Esophagus (tissue), 2 donors: ENCODE data around the gene ST6GALNAC4. TPM values are rescaled to one million over a fixed set of nuclear protein-coding genes. Genes with fewer than 3 reads are reported as not detected.

Source experiments
- H3K27ac ChIP-seq, 2 donors: one replicate each; pipeline ENCODE4 v1.5.1; 2013; ENCODE audit warnings: low read depth in 2 of 2, mild to moderate bottlenecking in 2 of 2, inconsistent platforms in 1 of 2, low read length in 1 of 2, moderate library complexity in 1 of 2
- H3K27me3 ChIP-seq, 2 donors: one replicate each; pipeline ENCODE4 v1.6.1; 2013; ENCODE audit warnings: low read length in 2 of 2, control low read depth in 1 of 2, mild to moderate bottlenecking in 1 of 2; ENCODE audit not compliant: insufficient read depth in 2 of 2, control insufficient read depth in 1 of 2
- H3K36me3 ChIP-seq, 2 donors: one replicate each; pipeline ENCODE4 v1.6.1; 2013; ENCODE audit warnings: low read length in 1 of 2; ENCODE audit not compliant: control insufficient read depth in 2 of 2, insufficient read depth in 2 of 2
- H3K4me1 ChIP-seq, 2 donors: one replicate each; pipeline ENCODE4 v1.6.1; 2013; ENCODE audit warnings: low read length in 1 of 2; ENCODE audit not compliant: control insufficient read depth in 2 of 2, insufficient read depth in 2 of 2
- H3K4me3 ChIP-seq, 2 donors: one replicate each; pipeline ENCODE4 v1.5.1; 2013; ENCODE audit warnings: low read length in 2 of 2, mild to moderate bottlenecking in 2 of 2, low read depth in 1 of 2, moderate library complexity in 1 of 2
- H3K9me3 ChIP-seq, 2 donors: one replicate each; pipeline ENCODE4 v1.6.1; 2013; ENCODE audit warnings: mild to moderate bottlenecking in 2 of 2, low read depth in 1 of 2, low read length in 1 of 2, moderate library complexity in 1 of 2; ENCODE audit not compliant: control insufficient read depth in 2 of 2, insufficient read depth in 1 of 2
- WGBS, 2 donors: extraction: QIAGEN DNeasy Blood & Tissue Kit; methylation state at CpG; one replicate each; pipeline ENCODE4 v1.1.7; 2013; 5-methylcytosine and 5-hydroxymethylcytosine counted together
- polyA plus RNA-seq, 2 donors: library from polyadenylated mRNA; stranded (reverse); fragments of 200-250 nt; gene quantifications; one replicate each; pipeline ENCODE4 v1.2.3, GENCODE V29; 2013
- donor health status: healthy with polysubstance abuse.
- donor health status: Bipolar disorder and iron deficiency.

The ST6GALNAC4 gene
- polyA plus RNA-seq, 2 donors, result 4.6 to 15.3 TPM

GRCh38 chr9:127876026-127876763, 40.6 kb downstream of the ST6GALNAC4 start:
- 75 to 79% methylated on average over 13 to 14 of the region's 14 CpGs for WGBS, 2 donors
- peaks cover 16 to 33% of the 10 kb centered on the region in 2 donors for H3K4me1 ChIP-seq
- no peaks in the 10 kb centered on the region for H3K27me3 ChIP-seq
- peaks cover 0 to 8% of the 10 kb centered on the region in 2 donors for H3K36me3 ChIP-seq
- H3K9me3 ChIP-seq, result no peaks in the 10 kb centered on the region
- peak overlapping the region in 1 of 2 donors; percentile 76 for H3K27ac ChIP-seq
- H3K4me3 ChIP-seq, result no peak overlapping the region

GRCh38 chr9:127875306-127875966, 41.4 kb downstream of the ST6GALNAC4 start:
- H3K4me3 ChIP-seq, result no peak overlapping the region
- H3K27ac ChIP-seq, result peak overlapping the region in 1 of 2 donors; percentile 54
- H3K4me1 ChIP-seq, result peaks cover 16 to 33% of the 10 kb centered on the region in 2 donors
- H3K27me3 ChIP-seq, result no peaks in the 10 kb centered on the region
- 78 to 86% methylated on average over 10 of the region's 10 CpGs for WGBS, 2 donors
- H3K36me3 ChIP-seq, result peaks cover 0 to 13% of the 10 kb centered on the region in 2 donors
- no peaks in the 10 kb centered on the region for H3K9me3 ChIP-seq

GRCh38 chr9:127874301-127875221, 42.3 kb downstream of the ST6GALNAC4 start:
- Histone ChIP-seq H3K36me3 (peaks cover 0 to 13% of the 10 kb centered on the region in 2 donors), H3K4me3 (no peak overlapping the region), H3K4me1 (peaks cover 16 to 33% of the 10 kb centered on the region in 2 donors), H3K27me3 (no peaks in the 10 kb centered on the region), H3K27ac (peak overlapping the region in 1 of 2 donors; percentile 29), H3K9me3 (no peaks in the 10 kb centered on the region)
- WGBS, 2 donors, result 45 to 70% methylated on average over 19 of the region's 19 CpGs

GRCh38 chr9:127873886-127874285, 43.0 kb downstream of the ST6GALNAC4 start:
- WGBS, 2 donors, result 54 to 59% methylated on average over 10 of the region's 10 CpGs
- Histone ChIP-seq H3K27me3 (no peaks in the 10 kb centered on the region), H3K4me1 (peaks cover 16 to 33% of the 10 kb centered on the region in 2 donors), H3K27ac (no peak overlapping the region), H3K4me3 (no peak overlapping the region), H3K36me3 (peaks cover 0 to 13% of the 10 kb centered on the region in 2 donors), H3K9me3 (no peaks in the 10 kb centered on the region)

GRCh38 chr9:127873223-127873691, 43.6 kb downstream of the ST6GALNAC4 start:
- H3K4me3 ChIP-seq, result no peak overlapping the region
- 74 to 79% methylated on average over 19 of the region's 19 CpGs for WGBS, 2 donors
- no peaks in the 10 kb centered on the region for H3K9me3 ChIP-seq
- no peaks in the 10 kb centered on the region for H3K27me3 ChIP-seq
- no peak overlapping the region for H3K27ac ChIP-seq
- peaks cover 16 to 33% of the 10 kb centered on the region in 2 donors for H3K4me1 ChIP-seq
- peaks cover 0 to 13% of the 10 kb centered on the region in 2 donors for H3K36me3 ChIP-seq

- H3K4me3 ChIP-seq, result no peak overlapping the region
- peaks cover 0 to 16% of the 10 kb centered on the region in 2 donors for H3K36me3 ChIP-seq
- no peaks in the 10 kb centered on the region for H3K9me3 ChIP-seq
- H3K27ac ChIP-seq, result no peak overlapping the region
- H3K4me1 ChIP-seq, result peaks cover 16 to 33% of the 10 kb centered on the region in 2 donors
- H3K27me3 ChIP-seq, result no peaks in the 10 kb centered on the region
- 94 to 95% methylated on average over 20 of the region's 20 CpGs for WGBS, 2 donors
Measured at GRCh38 chr9:127872369-127873222, 44.2 kb downstream of the ST6GALNAC4 start.

GRCh38 chr9:127871531-127871930, 45.3 kb downstream of the ST6GALNAC4 start:
- Histone ChIP-seq H3K4me1 (peaks cover 7 to 25% of the 10 kb centered on the region in 2 donors), H3K36me3 (peaks cover 0 to 20% of the 10 kb centered on the region in 2 donors), H3K27me3 (no peaks in the 10 kb centered on the region), H3K27ac (no peak overlapping the region), H3K9me3 (no peaks in the 10 kb centered on the region), H3K4me3 (no peak overlapping the region)
- WGBS, 2 donors, result 90% methylated on average over 9 of the region's 9 CpGs

GRCh38 chr9:127870887-127871286, 46.0 kb downstream of the ST6GALNAC4 start:
- WGBS, 2 donors, result 78 to 82% methylated on average over 12 of the region's 12 CpGs
- no peak overlapping the region for H3K27ac ChIP-seq

More at GRCh38 chr9:127870887-127871286, 46.0 kb downstream of the ST6GALNAC4 start:
- Histone ChIP-seq H3K36me3 (peaks cover 0 to 20% of the 10 kb centered on the region in 2 donors), H3K27me3 (no peaks in the 10 kb centered on the region), H3K9me3 (no peaks in the 10 kb centered on the region), H3K4me1 (peaks cover 3 to 20% of the 10 kb centered on the region in 2 donors), H3K4me3 (no peak overlapping the region)
